Fibroblast of skin of left biceps (primary cell): Measurements from ENCODE around the gene RBM8A.
"Not testable (repeated sequence)": the region's sequence is repeated elsewhere in the genome, so short reads cannot be mapped to it uniquely, and the experiment has no call there.

ENCODE experiments used
- DNase-seq, 2 experiments: peaks; one replicate each; pipeline ENCODE4 v3.0.0-alpha.2; 2013; ENCODE audit warnings: low read depth in 2 of 2

The RBM8A gene

DNA sequence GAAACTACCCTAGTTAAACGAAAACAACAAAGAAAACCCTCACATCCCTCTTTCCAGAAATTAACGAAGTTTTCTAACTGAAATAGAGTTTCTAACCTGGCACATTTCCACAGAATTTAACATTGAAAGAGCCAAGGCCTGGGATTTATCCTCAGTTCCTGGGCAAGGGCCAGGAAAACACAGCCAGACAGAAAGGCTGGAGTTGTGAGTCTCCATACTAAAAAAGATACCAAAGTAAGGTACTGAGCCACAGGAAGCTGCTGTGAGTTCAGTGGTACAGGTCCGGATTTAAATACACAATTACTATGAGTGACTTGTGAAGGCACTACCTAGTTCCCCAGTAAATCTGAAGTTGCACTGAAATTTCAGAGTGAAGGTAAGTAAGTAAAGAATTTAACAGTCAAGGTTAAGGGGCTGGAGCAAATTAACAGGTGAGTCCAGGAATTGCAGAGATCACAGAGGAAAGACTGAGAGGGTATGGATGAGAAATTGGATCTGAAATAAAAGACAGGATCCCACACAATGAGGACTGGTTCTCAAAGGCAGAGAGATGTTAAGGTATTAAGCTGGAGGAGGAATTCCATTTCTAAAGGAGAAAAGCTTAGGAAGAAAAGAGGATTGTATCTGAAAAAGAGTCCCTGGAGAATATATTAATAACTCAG, 29.6 kb upstream of the RBM8A start:
- DNase-seq, result no peak

DNA sequence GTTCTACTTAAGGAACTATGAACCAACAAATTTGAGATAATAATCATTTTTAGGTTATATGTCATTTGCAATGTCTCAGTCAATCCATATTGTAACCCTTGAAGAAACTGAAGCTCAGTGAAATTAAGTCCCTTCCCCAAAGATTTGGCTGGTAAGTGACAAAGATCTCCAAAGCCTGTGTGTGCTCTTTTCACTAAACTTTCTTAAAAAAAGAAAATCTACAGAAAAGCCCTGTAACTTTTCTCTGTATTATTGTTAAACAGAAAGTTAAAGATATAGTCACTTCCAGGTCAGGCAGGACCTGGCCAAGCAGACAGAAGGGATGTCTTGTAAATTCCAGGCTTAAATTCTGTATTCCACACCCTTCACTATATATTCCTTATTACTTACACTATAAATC, 29.1 kb upstream of the RBM8A start:
- no peak for DNase-seq

DNA sequence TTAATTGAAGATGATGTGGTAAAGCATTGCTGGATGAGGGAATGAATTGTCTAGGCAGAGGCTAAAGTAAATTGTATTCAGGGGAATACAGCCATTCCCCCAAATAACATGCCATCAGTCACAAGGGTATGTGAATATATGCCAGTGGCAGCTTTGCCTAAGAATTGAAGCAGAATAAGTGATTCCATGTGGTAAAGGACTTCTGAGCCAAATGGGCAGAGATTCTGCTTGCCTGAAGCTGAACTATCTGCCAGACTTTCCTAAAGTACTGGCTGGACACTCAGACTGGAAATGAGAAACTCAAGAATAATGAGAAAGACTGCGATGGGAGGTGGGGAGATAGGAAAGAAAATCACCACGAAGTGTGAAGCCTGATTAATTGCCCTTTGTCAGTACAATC, 28.2 kb upstream of the RBM8A start:
- no peak for DNase-seq

DNA sequence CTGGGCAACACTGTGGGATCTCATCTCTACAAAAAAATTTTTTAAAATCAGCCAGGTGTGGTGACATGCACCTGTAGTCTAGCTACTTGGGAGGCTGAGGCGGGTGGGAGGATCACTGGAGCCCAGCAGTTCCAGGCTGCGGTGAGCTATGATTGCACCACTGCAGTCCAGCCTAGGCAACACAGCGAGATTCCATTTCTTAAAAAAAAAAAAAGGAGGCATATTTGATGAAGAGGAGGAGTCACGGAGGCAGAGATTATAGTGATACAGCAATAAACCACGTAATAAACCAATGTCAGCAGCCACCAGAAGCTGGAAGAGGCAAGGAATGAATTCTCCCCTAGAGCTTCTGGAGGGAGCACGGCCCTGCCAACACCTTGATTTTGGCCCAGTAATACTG, 26.6 kb upstream of the RBM8A start:
- DNase-seq, result no peak

DNA sequence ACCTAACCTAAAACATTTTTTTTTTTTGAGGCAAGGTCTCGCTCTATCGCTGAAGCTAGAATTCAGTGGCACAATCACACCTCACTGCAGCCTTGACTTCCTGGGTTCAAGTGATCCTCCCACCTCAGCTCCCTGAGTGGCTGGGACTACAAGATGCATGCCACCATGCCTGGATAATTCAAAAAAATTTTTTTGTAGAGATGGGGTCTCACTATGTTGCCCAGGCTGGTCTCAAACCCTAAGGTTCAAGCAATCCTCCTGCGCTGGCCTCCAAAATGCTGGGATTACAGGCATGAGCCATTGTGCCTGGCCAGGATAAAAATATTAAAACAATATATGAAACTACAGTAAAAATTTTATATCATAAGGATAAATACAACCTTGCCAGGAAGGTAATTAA, 25.6 kb upstream of the RBM8A start:
- no peak for DNase-seq

DNA sequence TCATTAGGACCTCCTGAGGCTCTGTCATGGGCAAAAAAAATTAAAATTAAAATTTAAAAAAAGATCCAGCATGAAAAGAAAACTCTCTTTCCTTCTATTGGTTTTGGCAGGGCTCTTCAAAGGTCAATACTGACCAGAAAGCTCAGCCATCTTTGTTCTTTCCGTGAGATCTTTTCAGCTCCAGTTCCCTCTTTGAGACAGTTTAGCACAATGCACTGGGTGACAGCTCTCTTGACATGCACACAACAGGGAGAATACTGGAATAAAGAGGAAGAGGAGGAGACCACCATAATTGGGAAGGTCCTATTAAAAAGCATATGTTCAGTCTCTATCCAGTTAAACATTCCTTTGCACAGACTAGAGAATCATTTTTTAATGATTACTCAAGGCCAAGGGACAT, 24.2 kb upstream of the RBM8A start:
- DNase-seq, result no peak

DNA sequence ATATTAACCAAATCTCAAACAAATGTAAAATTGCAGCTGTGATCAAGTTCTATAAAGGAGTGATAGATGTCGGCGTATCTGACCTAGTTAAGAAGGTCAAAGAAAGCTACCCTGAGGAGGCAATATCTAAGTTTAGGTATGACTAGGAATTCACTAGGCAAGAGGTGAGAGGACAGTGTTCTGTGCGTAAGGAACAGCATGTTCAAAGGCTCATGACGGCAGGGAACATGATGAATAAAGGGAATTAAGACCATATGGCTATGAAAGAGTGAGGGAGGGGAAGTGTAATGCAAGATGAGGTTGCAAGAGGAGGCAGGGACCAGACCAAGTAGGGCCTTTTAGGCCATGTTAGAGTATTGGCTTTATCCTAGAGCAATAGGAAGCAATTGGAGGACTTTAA, 21.9 kb upstream of the RBM8A start:
- no peak for DNase-seq

DNA sequence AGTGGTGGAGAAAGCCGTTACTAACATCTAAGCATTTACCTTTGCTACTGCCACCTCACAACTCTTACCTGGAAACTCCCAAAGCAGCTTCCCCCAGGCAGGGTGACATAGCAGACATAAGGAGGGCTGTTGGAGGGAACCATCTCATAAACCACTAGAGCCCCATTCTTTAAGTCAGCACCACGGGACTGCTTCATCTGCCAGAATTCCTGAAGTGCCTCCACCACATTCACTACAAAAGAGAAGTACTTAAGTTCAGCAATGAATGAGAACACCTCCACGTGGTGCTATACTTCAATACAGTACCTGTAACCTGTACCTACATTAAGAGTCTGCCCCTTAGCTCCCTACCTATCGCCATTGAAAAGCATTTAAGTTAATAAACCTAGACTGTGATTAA, 20.3 kb upstream of the RBM8A start:
- DNase-seq, result no peak

DNA sequence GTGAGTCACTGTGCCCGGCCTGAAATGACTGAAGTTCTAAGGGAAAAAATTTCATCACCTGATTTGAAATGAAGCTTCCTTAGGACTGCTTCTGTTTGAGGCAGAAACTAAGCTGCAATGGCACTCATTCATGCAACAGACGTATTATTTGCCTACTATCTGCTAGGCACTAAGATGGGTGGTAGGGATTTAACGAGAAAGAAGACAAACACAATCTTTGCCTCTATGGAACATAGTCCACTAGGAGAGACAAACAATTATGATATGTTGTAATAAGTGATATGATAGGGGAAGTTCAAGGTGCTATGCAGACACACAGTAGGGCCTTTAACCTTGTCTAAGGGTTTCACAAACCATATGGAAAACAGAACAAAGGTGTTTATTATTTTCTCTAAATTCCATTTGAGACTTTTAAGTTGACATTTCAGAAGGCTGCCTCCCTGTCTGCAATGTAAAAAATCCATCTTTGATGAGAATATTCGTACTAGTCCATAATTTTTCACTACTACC, 19.2 kb upstream of the RBM8A start:
- DNase-seq, result no peak

DNA sequence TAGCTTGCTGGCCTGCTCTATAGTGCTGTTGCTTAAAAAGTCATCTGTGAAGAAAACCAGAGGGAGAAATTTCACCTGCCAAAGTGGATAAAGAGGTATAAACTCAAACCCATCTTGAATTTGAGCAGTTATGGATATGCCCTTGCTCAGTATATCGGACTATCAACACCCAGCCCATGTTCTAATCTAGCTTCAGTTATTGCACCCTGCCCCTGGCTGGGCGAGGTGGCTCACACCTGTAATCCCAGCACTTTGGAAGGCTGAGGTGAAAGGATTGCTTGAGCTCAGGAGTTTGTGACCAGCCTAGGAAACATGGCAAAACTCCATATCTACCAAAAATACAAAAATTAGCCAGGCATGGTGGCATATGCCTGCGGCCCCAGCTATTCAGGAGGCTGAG, 17.2 kb upstream of the RBM8A start:
- DNase-seq, result no peak

DNA sequence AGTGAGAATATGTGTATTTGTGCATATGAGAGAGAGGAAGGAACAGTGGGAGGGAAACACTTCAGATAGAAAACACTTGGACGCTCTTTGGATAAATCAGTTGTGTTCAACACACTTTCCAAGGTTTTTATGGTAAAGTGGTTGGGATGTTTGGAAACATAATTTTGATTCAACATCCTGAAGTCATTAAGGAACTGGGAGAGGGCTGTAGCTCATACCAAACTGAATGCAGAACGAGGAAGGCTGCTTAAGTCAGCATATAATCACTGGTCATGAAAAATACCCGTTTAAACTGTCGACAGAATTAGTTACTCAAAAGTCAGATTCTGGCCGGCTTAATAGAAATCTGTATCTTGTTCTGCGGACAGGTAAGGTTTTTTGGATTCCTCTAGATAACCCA, 15.6 kb upstream of the RBM8A start:
- DNase-seq, result no peak

DNA sequence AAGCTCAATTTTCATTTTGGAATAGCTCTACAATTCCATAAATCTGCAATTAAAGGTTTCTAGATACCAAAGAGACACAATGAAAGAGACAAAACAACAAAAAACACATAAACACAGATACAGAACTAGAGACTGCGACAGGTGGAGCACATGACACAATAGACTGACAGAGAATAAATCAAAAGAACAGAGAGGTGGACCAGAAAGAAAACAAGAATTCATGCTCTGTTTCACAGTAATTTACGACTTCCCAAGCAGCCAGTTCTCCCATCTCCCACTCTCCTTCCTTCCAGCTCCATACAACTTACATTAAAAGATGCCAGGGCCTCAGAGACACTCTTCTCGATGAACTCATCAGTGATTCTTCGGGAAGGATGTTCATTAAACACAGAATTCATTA, 15.1 kb upstream of the RBM8A start:
- no peak for DNase-seq

DNA sequence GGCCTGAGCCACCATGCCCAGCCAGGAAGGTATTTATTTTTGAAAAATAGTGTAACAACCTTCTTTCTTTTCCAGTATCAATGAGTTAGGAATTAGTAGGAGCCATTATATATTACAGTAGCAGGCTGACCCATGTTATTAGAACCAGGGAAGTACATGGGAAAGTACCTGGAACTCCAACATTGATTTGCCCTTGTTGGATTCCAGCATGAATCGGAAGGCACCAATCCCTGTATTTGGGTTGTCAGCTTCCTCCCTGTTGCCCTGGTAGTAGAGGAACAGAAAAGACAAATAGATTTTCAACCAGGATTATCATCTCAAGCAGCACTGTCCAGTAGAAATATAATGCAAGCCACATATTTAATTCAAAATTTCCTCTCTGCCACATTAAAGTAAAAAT, 10.2 kb upstream of the RBM8A start:
- no peak for DNase-seq

DNA sequence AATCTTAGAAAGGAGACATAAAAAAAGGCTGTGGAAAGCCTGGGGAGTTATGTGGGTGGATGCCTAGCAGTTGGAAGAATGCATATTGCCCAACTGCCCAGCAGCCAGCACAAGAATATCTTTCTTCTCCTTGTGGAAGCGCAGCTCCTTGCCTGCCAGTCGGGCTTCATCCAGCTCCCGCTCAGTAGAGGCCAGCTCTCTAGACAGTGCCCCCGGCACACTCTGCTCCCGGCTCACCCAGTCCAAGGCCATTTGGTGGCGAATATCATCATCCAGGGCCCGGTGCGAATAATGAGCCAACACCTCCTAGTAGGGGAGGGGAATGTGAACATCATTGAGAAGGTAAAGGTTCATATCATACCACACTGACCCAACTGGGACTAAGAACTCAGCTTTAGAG, 9.0 kb upstream of the RBM8A start:
- DNase-seq, result no peak

DNA sequence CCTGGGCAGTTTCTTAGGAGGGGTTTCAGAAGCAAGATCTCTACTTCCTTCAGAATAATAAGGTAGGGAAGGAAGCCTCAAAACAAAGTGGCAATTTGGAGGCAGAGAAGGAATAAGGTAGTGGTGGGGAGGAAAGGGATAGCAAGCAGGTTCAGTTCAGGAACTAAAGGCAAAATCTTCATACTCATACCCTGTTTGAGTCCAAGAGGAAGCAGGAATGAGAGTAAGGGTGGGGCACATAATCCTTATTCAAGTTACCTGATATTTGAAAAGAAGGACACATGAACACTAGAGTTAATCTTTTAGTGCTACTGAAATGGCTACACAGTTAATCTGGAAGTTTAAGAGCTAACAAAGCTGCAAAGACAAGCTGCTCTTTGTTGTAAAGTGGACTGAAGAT, 8.4 kb upstream of the RBM8A start:
- no peak for DNase-seq

DNA sequence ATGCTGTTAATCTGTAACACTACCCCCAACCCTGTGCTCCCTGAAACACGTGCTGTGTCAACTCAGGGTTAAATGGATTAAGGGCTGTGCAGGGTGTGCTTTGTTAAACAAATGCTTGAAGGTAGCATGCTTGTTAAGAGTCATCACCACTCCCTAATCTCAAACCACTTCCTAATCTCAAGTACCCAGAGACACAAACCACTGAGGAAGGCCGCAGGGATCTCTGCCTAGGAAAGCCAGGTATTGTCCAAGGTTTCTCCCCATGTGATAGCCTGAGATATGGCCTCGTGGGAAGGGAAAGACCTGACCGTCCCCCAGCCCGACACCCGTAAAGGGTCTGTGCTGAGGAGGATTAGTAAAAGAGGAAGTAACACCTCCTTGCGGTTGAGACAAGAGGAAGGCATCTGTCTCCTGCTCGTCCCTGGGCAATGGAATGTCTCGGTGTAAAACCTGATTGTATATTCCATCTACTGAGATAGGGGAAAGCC, 5.3 kb upstream of the RBM8A start:
- DNase-seq, result not testable (repeated sequence)

DNA sequence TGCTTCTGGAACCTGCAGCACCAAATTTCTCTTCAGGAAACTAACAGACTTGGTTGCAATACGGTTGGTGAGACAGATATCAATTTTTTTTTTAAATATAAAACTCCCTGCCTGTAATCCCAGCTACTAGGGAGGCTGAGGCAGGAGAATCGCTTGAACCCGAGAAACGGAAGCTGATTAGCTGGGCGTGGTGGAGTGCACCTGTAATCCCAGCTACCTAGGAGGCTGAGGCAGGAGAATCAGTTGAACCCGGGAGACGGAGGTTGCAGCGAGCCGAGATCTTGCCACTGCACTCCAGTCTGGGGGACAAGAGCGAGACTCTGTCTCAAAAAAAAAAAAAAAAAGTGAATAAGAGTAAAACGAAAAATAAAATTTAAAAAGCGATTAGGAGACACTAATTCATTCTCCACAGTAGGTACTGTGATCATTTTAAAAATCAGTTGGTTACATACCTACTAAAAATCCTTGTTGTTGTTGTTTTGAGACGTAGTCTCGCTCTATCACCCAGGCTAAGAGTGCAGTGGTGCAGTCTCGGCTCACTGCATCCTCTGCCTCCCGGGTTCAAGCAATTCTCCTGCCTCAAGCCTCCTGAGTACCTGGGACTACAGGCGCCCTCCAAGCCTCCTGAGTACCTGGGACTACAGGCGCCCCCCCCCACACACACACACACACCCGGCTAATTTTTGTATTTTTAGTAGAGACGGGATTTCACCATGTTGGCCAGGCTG, 796 bp upstream of the RBM8A start:
- DNase-seq, result no peak

DNA sequence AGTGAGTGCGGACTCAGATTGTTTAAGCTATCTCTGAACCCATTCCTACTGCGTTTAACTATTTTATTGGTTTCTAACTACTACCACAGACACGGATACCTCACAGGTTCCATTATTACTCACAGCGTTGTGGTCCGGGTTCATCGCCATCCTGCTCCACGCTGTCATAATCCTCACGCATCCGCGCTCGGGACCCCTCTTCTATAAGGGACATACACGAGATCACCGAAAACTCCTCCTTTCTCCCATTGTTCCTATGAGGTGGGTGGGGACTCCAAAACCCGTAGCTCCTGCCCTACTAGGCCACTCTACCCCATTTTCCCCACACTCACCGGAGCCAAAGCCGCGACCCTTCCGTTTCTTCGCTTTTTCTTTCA, 610 bp downstream of the RBM8A start:
- no peak for DNase-seq

DNA sequence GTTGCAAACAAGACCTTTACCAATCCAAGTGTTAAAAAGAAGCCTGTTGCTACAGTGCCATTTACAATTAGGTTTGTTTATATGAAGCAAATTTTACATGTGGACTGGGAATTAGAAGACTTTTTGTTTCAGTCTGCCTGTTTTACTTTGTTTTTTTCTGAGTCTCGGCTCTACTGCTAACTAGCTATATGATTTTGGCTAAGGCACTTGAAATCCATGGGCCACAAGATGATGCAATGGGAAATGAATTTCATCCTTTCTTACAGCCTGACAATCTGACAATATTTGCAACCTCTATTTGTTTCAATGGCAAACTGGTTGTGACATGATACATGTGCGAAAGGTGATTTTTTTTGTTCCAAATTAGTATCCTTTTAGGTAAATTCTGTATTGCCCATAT, 5.0 kb downstream of the RBM8A start:
- no peak for DNase-seq

DNA sequence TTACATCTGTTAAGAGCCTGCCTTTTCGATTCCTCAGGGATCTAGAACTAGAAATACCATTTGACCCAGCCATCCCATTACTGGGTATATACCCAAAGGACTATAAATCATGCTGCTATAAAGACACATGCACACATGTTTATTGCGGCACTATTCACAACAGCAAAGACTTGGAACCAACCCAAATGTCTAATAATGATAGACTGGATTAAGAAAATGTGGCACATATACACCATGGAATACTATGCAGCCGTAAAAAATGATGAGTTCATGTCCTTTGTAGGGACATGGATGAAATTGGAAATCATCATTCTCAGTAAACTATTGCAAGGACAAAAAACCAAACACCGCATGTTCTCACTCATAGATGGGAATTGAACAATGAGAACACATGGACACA, 7.0 kb downstream of the RBM8A start:
- not testable (repeated sequence) for DNase-seq

DNA sequence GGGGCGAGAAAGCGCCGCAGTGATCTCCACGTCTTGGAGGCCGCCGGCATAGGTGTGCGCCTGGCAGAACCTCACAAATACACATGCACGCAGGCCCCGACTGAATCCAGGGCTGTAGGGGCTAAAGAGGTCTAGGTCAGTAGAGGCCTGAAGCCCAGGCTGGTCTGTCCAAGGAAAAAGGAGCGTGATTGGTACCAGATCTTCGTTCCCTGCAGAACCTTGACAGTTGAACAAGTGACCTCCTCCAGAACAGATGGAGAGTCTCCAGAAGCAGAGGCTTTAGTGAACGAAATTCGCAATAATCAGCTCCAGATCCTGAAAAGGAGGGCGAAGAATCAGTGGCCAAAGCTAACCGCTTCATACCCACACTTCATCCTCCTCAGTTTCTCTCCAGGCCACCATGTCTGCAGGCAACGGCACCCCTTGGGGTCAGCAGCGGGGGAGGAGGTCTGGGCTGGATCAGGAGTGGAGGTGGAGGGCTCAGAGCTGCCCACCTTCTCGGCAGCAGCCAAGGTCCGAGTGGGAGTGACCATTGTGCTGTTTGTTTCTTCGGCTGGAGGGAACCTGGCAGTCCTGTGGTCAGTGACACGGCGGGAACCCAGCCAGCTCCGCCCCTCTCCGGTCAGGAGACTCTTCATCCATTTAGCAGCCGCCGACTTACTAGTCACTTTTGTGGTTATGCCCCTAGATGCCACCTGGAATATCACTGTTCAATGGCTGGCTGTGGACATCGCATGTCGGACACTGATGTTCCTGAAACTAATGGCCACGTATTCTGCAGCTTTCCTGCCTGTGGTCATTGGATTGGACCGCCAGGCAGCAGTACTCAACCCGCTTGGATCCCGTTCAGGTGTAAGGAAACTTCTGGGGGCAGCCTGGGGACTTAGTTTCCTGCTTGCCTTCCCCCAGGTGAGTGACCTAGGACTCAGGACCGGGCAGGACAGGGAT, 8.0 kb downstream of the RBM8A start:
- DNase-seq, result no peak
